HepG2 (cell line): ENCODE measurements around the gene ANKS1A. TPM values are rescaled to one million over a fixed set of nuclear protein-coding genes. Genes with fewer than 3 reads are reported as not detected.

Source experiments
- BCL3 ChIP-seq: sonication (generic); formaldehyde crosslinking; IDR thresholded peaks from 2 replicates; pipeline ENCODE4 v1.5.1; 2020; ENCODE audit warnings: mild to moderate bottlenecking, missing genetic modification reagents, moderate library complexity
- CSRNP1 ChIP-seq: sonication (generic); formaldehyde crosslinking; IDR thresholded peaks from 2 replicates; pipeline ENCODE4 v1.8.1; 2023; ENCODE audit warnings: mild to moderate bottlenecking, missing genetic modification reagents
- HDAC2 ChIP-seq: sonication (generic); formaldehyde crosslinking; IDR thresholded peaks from 2 replicates; pipeline ENCODE4 v1.4.0; 2020; ENCODE audit warnings: missing genetic modification reagents
- PAWR ChIP-seq: sonication (generic); formaldehyde crosslinking; IDR thresholded peaks from 2 replicates; pipeline ENCODE4 v1.4.0; 2020; ENCODE audit warnings: missing genetic modification reagents, mild to moderate bottlenecking, borderline replicate concordance
- PCBP1 ChIP-seq: fragments of 200-400 bp; formaldehyde crosslinking; IDR thresholded peaks from 2 replicates; pipeline ENCODE4 v1.6.1; 2017; ENCODE audit warnings: mild to moderate bottlenecking, low read depth, low read length, borderline replicate concordance
- PHF8 ChIP-seq: sonication (generic); formaldehyde crosslinking; IDR thresholded peaks from 2 replicates; pipeline ENCODE4 v1.5.0; 2020; ENCODE audit warnings: missing genetic modification reagents
- PRDM15 ChIP-seq: sonication (generic); formaldehyde crosslinking; IDR thresholded peaks from 2 replicates; pipeline ENCODE4 v1.4.0; 2020; ENCODE audit warnings: missing genetic modification reagents
- PRMT3 ChIP-seq: sonication (generic); formaldehyde crosslinking; IDR thresholded peaks from 2 replicates; pipeline ENCODE4 v1.8.1; 2022; ENCODE audit warnings: low read depth, mild to moderate bottlenecking, moderate library complexity, missing genetic modification reagents, borderline replicate concordance
- ZBTB1 ChIP-seq: sonication (generic); formaldehyde crosslinking; IDR thresholded peaks from 2 replicates; pipeline ENCODE4 v1.4.0; 2020; ENCODE audit warnings: missing genetic modification reagents, borderline replicate concordance
- ZBTB21 ChIP-seq: sonication (generic); formaldehyde crosslinking; IDR thresholded peaks from 2 replicates; pipeline ENCODE4 v1.4.0; 2020; ENCODE audit warnings: missing genetic modification reagents
- ZNF383 ChIP-seq: sonication (generic); formaldehyde crosslinking; IDR thresholded peaks from 2 replicates; pipeline ENCODE4 v1.4.0; 2020; ENCODE audit warnings: missing genetic modification reagents, mild to moderate bottlenecking, borderline replicate concordance
- ZNF543 ChIP-seq: sonication (generic); formaldehyde crosslinking; IDR thresholded peaks from 2 replicates; pipeline ENCODE4 v1.4.0; 2020; ENCODE audit warnings: mild to moderate bottlenecking, missing genetic modification reagents
- ZNF547 ChIP-seq: sonication (generic); formaldehyde crosslinking; IDR thresholded peaks from 2 replicates; pipeline ENCODE4 v1.5.1; 2020; ENCODE audit warnings: mild to moderate bottlenecking, missing genetic modification reagents
- ZNF552 ChIP-seq: sonication (generic); formaldehyde crosslinking; IDR thresholded peaks from 2 replicates; pipeline ENCODE4 v1.9.0; 2022; ENCODE audit warnings: missing genetic modification reagents, mild to moderate bottlenecking, borderline replicate concordance
- ZNF687 ChIP-seq: sonication (generic); formaldehyde crosslinking; IDR thresholded peaks from 2 replicates; pipeline ENCODE4 v1.5.1; 2020; ENCODE audit warnings: mild to moderate bottlenecking, missing genetic modification reagents, moderate library complexity
- ZNF878 ChIP-seq: sonication (generic); formaldehyde crosslinking; IDR thresholded peaks from 2 replicates; pipeline ENCODE4 v1.8.1; 2023; ENCODE audit warnings: mild to moderate bottlenecking, missing genetic modification reagents, moderate library complexity
- polyA plus RNA-seq, 8 experiments: library from polyadenylated mRNA; depleted of rRNA in 3 of 8; stranded (reverse) in 7 of 8; unstranded in 1 of 8; fragments of >200 nt; fragmentation: Illumina TruSeq in 4 of 8; extraction: Trizol in 4 of 8; gene quantifications; 2 replicates each; pipeline versions ENCODE4 v1.2.1 to v1.2.3, GENCODE V29; 2011 to 2016; ENCODE audit warnings: low read depth in 4 of 8, missing spikeins in 1 of 8, mixed read lengths in 1 of 8; ENCODE audit not compliant: insufficient read depth in 1 of 8
- total RNA-seq, 5 experiments: library from RNA; depleted of rRNA; stranded (reverse); fragments of >200 nt; fragmentation: Illumina TruSeq; extraction: Trizol; gene quantifications; 2 replicates each; pipeline ENCODE4 v1.2.3, GENCODE V29; 2016; ENCODE audit warnings: low read depth in 1 of 5

ANKS1A gene
- total and polyA plus RNA-seq, 2 of the 13 experiments (the other 11 are each of a cell fraction or from before 2014, with no cell fraction given) = 7.2 to 15.1 TPM

GRCh38 chr6:34888874-34889555 is at the start of gene ANKS1A (continued):
- 0 out of 2 replicates have a peak, but pooled peaks have one; percentile 36 for TF ChIP-seq CSRNP1 (CRISPR knock-in tag)
- no peak for TF ChIP-seq PRMT3 (CRISPR knock-in tag)
- TF ChIP-seq PHF8 (CRISPR knock-in tag) = peak; percentile 83
- TF ChIP-seq ZNF543 (CRISPR knock-in tag) = peak; percentile 57; the same call in 1 of the 2 replicates
- TF ChIP-seq PCBP1 = 0 out of 2 replicates have a peak, but pooled peaks have one; percentile 60
- no peak for TF ChIP-seq BCL3
- TF ChIP-seq ZNF878 (CRISPR knock-in tag) = no peak
- TF ChIP-seq ZNF383 (CRISPR knock-in tag) = no peak
- peak; percentile 53 for TF ChIP-seq HDAC2
- 0 out of 2 replicates have a peak, but pooled peaks have one; percentile 55 for TF ChIP-seq ZNF552 (CRISPR knock-in tag)
- no peak; the same call in 1 of the 2 replicates for TF ChIP-seq ZNF547 (CRISPR knock-in tag)
- TF ChIP-seq PAWR = no peak
- TF ChIP-seq ZNF687 (CRISPR knock-in tag) = peak; percentile 79
- no peak for TF ChIP-seq ZBTB1 (CRISPR knock-in tag)
- TF ChIP-seq PRDM15 (CRISPR knock-in tag) = no peak
- no peak for TF ChIP-seq ZBTB21
